HCT116 (cell line): ENCODE measurements around the gene CHST11. TPM values are rescaled to one million over a fixed set of nuclear protein-coding genes. Genes with fewer than 3 reads are reported as not detected.

Experiments used
- ATAC-seq: fragments of 200-7000 bp; cut with Tn5 transposase; 2 replicates; pipeline ENCODE4 v1.9.1; 2020; ENCODE audit warnings: mild to moderate bottlenecking, moderate library complexity
- BruUV-seq: library from RNA; stranded (reverse); fragments of 400-500 nt; replicated peaks from 2 replicates; lab custom pipeline; 2021; lab: Mats Ljungman, UMichigan
- CTCF ChIA-PET: fragments of 300-600 bp; sonication (Branson Sonifier 250); formaldehyde crosslinking; loops from one replicate; lab custom pipeline; 2021; ENCODE audit warnings: antibody characterized with exemption; lab: Charles Lee
- POLR2A ChIA-PET: fragments of 300-600, 350-600 bp; sonication (Branson Sonifier 250); formaldehyde crosslinking; loops from one replicate; lab custom pipeline; 2021; ENCODE audit warnings: antibody characterized with exemption; lab: Charles Lee
- RAD21 ChIA-PET, 2 experiments: fragments of 300-600 bp; sonication (Branson Sonifier 250); formaldehyde crosslinking; loops; one replicate each; lab custom pipeline; 2023; ENCODE audit warnings: low total read pairs in 2 of 2; ENCODE audit not compliant: uncharacterized antibody in 2 of 2, unreplicated experiment in 2 of 2, low non-redundant PET in 1 of 2; lab: Charles Lee
- DNase-seq: peaks from one replicate; pipeline ENCODE4 v3.0.0-alpha.2; 2010; ENCODE audit warnings: low read depth, low spot score
- H2AFZ ChIP-seq: fragments of 200-600 bp; shearing (Covaris generic), sonication (generic); 2 replicates; pipeline ENCODE4 v1.6.1; 2017; ENCODE audit warnings: low read depth, mixed run types, mixed read lengths, antibody characterized with exemption, low read length; ENCODE audit not compliant: poor library complexity, severe bottlenecking
- H3K27ac ChIP-seq: 2 replicates; pipeline ENCODE4 v1.5.1; 2012; ENCODE audit warnings: low read depth, low read length
- H3K27me3 ChIP-seq: fragments of 200-600 bp; sonication (generic); 2 replicates; pipeline ENCODE4 v1.6.1; 2016; ENCODE audit warnings: mixed run types, low read length, mixed read lengths; ENCODE audit not compliant: insufficient read depth
- H3K36me3 ChIP-seq, 2 experiments: fragments of 200-500 bp in 1 of 2; fragments of 200-600 bp in 1 of 2; sonication (Bioruptor generic) in 1 of 2; sonication (generic) in 1 of 2; 2 replicates each; pipeline versions ENCODE4 v1.5.1 to v1.6.1; 2014 to 2016; ENCODE audit warnings: low read length in 2 of 2, inconsistent platforms in 1 of 2, mixed read lengths in 1 of 2, mixed run types in 1 of 2; ENCODE audit not compliant: insufficient read depth in 2 of 2, control insufficient read depth in 1 of 2
- H3K4me1 ChIP-seq, 2 experiments: fragments of 200-600 bp in 1 of 2; sonication (generic) in 1 of 2; 2 replicates each; pipeline versions ENCODE4 v1.5.1 to v1.6.1; 2012 to 2017; ENCODE audit warnings: low read length in 2 of 2, inconsistent platforms in 1 of 2, mild to moderate bottlenecking in 1 of 2, mixed read lengths in 1 of 2, mixed run types in 1 of 2, moderate library complexity in 1 of 2; ENCODE audit not compliant: insufficient read depth in 2 of 2, control insufficient read depth in 1 of 2
- H3K4me2 ChIP-seq: fragments of 200-600 bp; sonication (generic); 2 replicates; pipeline ENCODE4 v1.6.1; 2017; ENCODE audit warnings: mixed run types, low read length, mixed read lengths
- H3K4me3 ChIP-seq, 2 experiments: fragments of 200-600 bp in 1 of 2; sonication (generic) in 1 of 2; replicated peaks in 1 of 2; 2 replicates each; pipeline ENCODE4 v1.5.1; 2011 to 2016; ENCODE audit warnings: low read length in 2 of 2, control low read depth in 1 of 2, low read depth in 1 of 2, mild to moderate bottlenecking in 1 of 2, mixed read lengths in 1 of 2, mixed run types in 1 of 2
- H3K79me2 ChIP-seq: fragments of 200-600 bp; sonication (generic); 2 replicates; pipeline ENCODE4 v1.6.1; 2017; ENCODE audit warnings: mild to moderate bottlenecking, mixed run types, low read length, moderate library complexity, mixed read lengths; ENCODE audit not compliant: insufficient read depth
- H3K9ac ChIP-seq: fragments of 200-600 bp; sonication (generic); 2 replicates; pipeline ENCODE4 v1.6.1; 2016; ENCODE audit warnings: low read length, mixed read lengths
- H3K9me2 ChIP-seq: fragments of 200-600 bp; sonication (generic), shearing (Covaris generic); 2 replicates; pipeline ENCODE4 v1.6.1; 2017; ENCODE audit warnings: mixed run types, mild to moderate bottlenecking, moderate library complexity; ENCODE audit not compliant: insufficient read depth
- H3K9me3 ChIP-seq, 2 experiments: fragments of 200-500 bp in 1 of 2; fragments of 200-600 bp in 1 of 2; sonication (Bioruptor generic) in 1 of 2; sonication (generic) in 1 of 2; 2 replicates each; pipeline ENCODE4 v1.6.1; 2014 to 2017; ENCODE audit warnings: low read length in 2 of 2, mixed read lengths in 2 of 2, inconsistent platforms in 1 of 2, low read depth in 1 of 2, mild to moderate bottlenecking in 1 of 2, mixed run types in 1 of 2, moderate library complexity in 1 of 2; ENCODE audit not compliant: control insufficient read depth in 1 of 2, insufficient read depth in 1 of 2
- H4K20me1 ChIP-seq: fragments of 200-600 bp; sonication (generic), shearing (Covaris generic); 2 replicates; pipeline ENCODE4 v1.6.1; 2017; ENCODE audit warnings: mixed run types, mild to moderate bottlenecking, moderate library complexity; ENCODE audit not compliant: insufficient read depth
- ATF3 ChIP-seq: IDR thresholded peaks from 2 replicates; pipeline ENCODE4 v1.6.1; 2012
- CTCF ChIP-seq, 3 experiments: fragments of 200-600 bp in 1 of 3; sonication (generic) in 1 of 3; IDR thresholded peaks in 2 of 3; conservative IDR thresholded peaks in 1 of 3; 2 replicates each; pipeline ENCODE4 v1.5.1; 2012 to 2017; ENCODE audit warnings: low read depth in 2 of 3, low read length in 2 of 3, antibody characterized with exemption in 1 of 3, borderline replicate concordance in 1 of 3, control low read depth in 1 of 3, mild to moderate bottlenecking in 1 of 3, mixed read lengths in 1 of 3, mixed run types in 1 of 3, moderate library complexity in 1 of 3; ENCODE audit not compliant: insufficient read depth in 1 of 3
- EZH2 ChIP-seq: fragments of 200-600 bp; sonication (generic); IDR thresholded peaks from 2 replicates; pipeline ENCODE4 v1.6.1; 2017; ENCODE audit warnings: antibody characterized with exemption, mixed run types
- FOSL1 ChIP-seq: IDR thresholded peaks from 2 replicates; pipeline ENCODE4 v1.6.1; 2012; ENCODE audit warnings: low read depth
- RAD21 ChIP-seq: IDR thresholded peaks from 2 replicates; pipeline ENCODE4 v1.6.1; 2012; ENCODE audit warnings: low read depth, mild to moderate bottlenecking
- REST ChIP-seq: IDR thresholded peaks from 2 replicates; pipeline ENCODE4 v1.6.1; 2012; ENCODE audit warnings: low read depth
- SRF ChIP-seq: IDR thresholded peaks from 2 replicates; pipeline ENCODE4 v1.6.1; 2012; ENCODE audit warnings: low read depth
- ZFX ChIP-seq: fragments of 450-650 bp; IDR thresholded peaks from 2 replicates; pipeline ENCODE4 v1.6.1; 2017
- ZNF274 ChIP-seq: fragments of 200-500 bp; sonication (Bioruptor generic); IDR thresholded peaks from 2 replicates; pipeline ENCODE4 v1.6.1; 2014; ENCODE audit warnings: mild to moderate bottlenecking, low read depth, low read length, inconsistent platforms
- intact Hi-C: fragments of 100-400 bp; cut with micrococcal nuclease; formaldehyde crosslinking; loops from 2 replicates; pipeline ENCODE4 v1.10.0; 2022
- total RNA-seq: library from RNA; stranded (reverse); gene quantifications from one replicate; pipeline ENCODE4 v1.2.1, GENCODE V29; 2021; ENCODE audit not compliant: unreplicated experiment

Gene CHST11
- total RNA-seq, 1 experiment from 2014 or later = 10.1 TPM

- H3K27me3 ChIP-seq = no peaks in the 10 kb centered on the region
- CTCF ChIA-PET = interaction anchor here (0.6 kb wide), 1 partner anchor 18 kb away, joined by 4 read pairs; no protein-coding TSS in a partner anchor
- no peak overlapping the region for H3K9ac ChIP-seq
- no peaks in the 10 kb centered on the region for H3K36me3 ChIP-seq
- no peak overlapping the region for H3K4me2 ChIP-seq
- no peak for DNase-seq
- no peaks in the 10 kb centered on the region for H3K9me2 ChIP-seq
- intact Hi-C loops = no loop called here
- POLR2A ChIA-PET = no interaction called here
- BruUV-seq = no TSS peak
- H3K79me2 ChIP-seq = no peaks in the 10 kb centered on the region
- RAD21 ChIA-PET = no interaction called here
- H4K20me1 ChIP-seq = no peaks in the 10 kb centered on the region
- no peak overlapping the region for H3K27ac ChIP-seq
- H3K4me3 ChIP-seq = no peak overlapping the region
- no peak overlapping the region for H2AFZ ChIP-seq
- ATAC-seq = no peak
- no peaks in the 10 kb centered on the region for H3K4me1 ChIP-seq
- TF ChIP-seq ATF3 (no peak), RAD21 (0 out of 2 replicates have a peak, but pooled peaks have one; percentile 20), REST (no peak)
- TF ChIP-seq, all 23 proteins: peak for 1
- H3K9me3 ChIP-seq = no peaks in the 10 kb centered on the region
Measured at GRCh38 chr12:104703372-104703771, 246.6 kb downstream of the CHST11 start.

- Histone ChIP-seq H3K4me2 (no peak overlapping the region), H3K4me1 (no peaks in the 10 kb centered on the region), H3K27ac (no peak overlapping the region), H3K27me3 (no peaks in the 10 kb centered on the region), H3K9me3 (no peaks in the 10 kb centered on the region), H3K9me2 (no peaks in the 10 kb centered on the region), H3K4me3 (no peak overlapping the region), H3K36me3 (no peaks in the 10 kb centered on the region), H3K79me2 (no peaks in the 10 kb centered on the region), H3K9ac (no peak overlapping the region), H2AFZ (no peak overlapping the region), H4K20me1 (no peaks in the 10 kb centered on the region)
- ChIA-PET CTCF (no interaction called here), RAD21 (no interaction called here), POLR2A (no interaction called here)
- no peak for ATAC-seq
- DNase-seq = no peak
- intact Hi-C loops = no loop called here
- BruUV-seq = no TSS peak
- no peak for TF ChIP-seq SRF
- TF ChIP-seq ZNF274 = no peak
- no peak for TF ChIP-seq CTCF (IDR thresholded peaks at IDR 0.05 in 2 of 3, conservative IDR thresholded peaks at IDR 0.05 in 1 of 3; ENCODE audit: borderline replicate concordance in 1 of 3, insufficient read depth in 1 of 3, low read depth in 2 of 3, low read length in 2 of 3)
- no peak for TF ChIP-seq EZH2
- TF ChIP-seq REST = no peak
- TF ChIP-seq FOSL1 = no peak
- TF ChIP-seq ZFX = no peak
Measured at GRCh38 chr12:104704224-104704779, 247.6 kb downstream of the CHST11 start.
